Gastrocnemius medialis (tissue), 4 donors: ENCODE measurements around the gene APPBP2. TPM values are rescaled to one million over a fixed set of nuclear protein-coding genes. Genes with fewer than 3 reads are reported as not detected.
"Not testable (repeated sequence)": the region's sequence is repeated elsewhere in the genome, so short reads cannot be mapped to it uniquely, and the experiment has no call there.

Experiments used
- ATAC-seq, 2 donors: fragments of 150-250 bp; one replicate each; pipeline ENCODE4 v1.9.1; 2016
- DNase-seq, 2 donors: peaks; one replicate each; pipeline ENCODE4 v3.0.0-alpha.2; 2019
- H3K27ac ChIP-seq, 4 donors: fragments of 200-600 bp; sonication (generic); 1 replicate in 1 of 4; 2 replicates in 3 of 4; pipeline ENCODE4 v1.5.1; 2016 to 2018; ENCODE audit warnings: mild to moderate bottlenecking in 2 of 4, moderate library complexity in 1 of 4
- H3K27me3 ChIP-seq, 3 donors: fragments of 200-600 bp; sonication (generic) in 2 of 3; 1 replicate in 1 of 3; 2 replicates in 2 of 3; pipeline versions ENCODE4 v1.5.1 to v1.6.0; 2016 to 2019; ENCODE audit warnings: mild to moderate bottlenecking in 1 of 3, moderate library complexity in 1 of 3
- H3K36me3 ChIP-seq, 2 donors: fragments of 200-600 bp; sonication (generic) in 1 of 2; one replicate each; pipeline ENCODE4 v1.5.1; 2017 to 2018
- H3K4me1 ChIP-seq, 2 donors: fragments of 200-600 bp; sonication (generic) in 1 of 2; one replicate each; pipeline ENCODE4 v1.5.1; 2016 to 2017; ENCODE audit warnings: mild to moderate bottlenecking in 2 of 2
- H3K4me3 ChIP-seq, 4 donors: fragments of 200-600 bp; sonication (generic) in 3 of 4; 1 replicate in 1 of 4; 2 replicates in 3 of 4; pipeline ENCODE4 v1.5.1; 2016 to 2019; ENCODE audit warnings: mild to moderate bottlenecking in 2 of 4
- H3K9me3 ChIP-seq, 3 donors: fragments of 200-600 bp; sonication (generic) in 2 of 3; 1 replicate in 1 of 3; 2 replicates in 2 of 3; pipeline ENCODE4 v1.5.1; 2016 to 2019
- CTCF ChIP-seq, 5 experiments: fragments of 450-650 bp in 3 of 5; fragments of 200-600 bp in 2 of 5; sonication (generic) in 2 of 5; IDR thresholded peaks in 4 of 5; conservative IDR thresholded peaks in 1 of 5; 1 replicate in 4 of 5; 2 replicates in 1 of 5; pipeline ENCODE4 v1.5.1; 2016 to 2019; ENCODE audit warnings: antibody characterized with exemption in 5 of 5, mild to moderate bottlenecking in 3 of 5, moderate library complexity in 3 of 5
- POLR2A ChIP-seq, 2 donors: fragments of 450-650 bp; IDR thresholded peaks; one replicate each; pipeline ENCODE4 v1.6.1; 2017; ENCODE audit warnings: antibody characterized with exemption in 2 of 2, mild to moderate bottlenecking in 2 of 2, moderate library complexity in 2 of 2
- in situ Hi-C, 4 donors: fragments of 200-750 bp; cut with MboI; loops; one replicate each; pipeline versions ENCODE4 v1.15.0 to v1.8.0; 2017; ENCODE audit warnings: low sequenced_read_pairs in 4 of 4
- intact Hi-C: fragments of 100-400 bp; cut with DNase I; formaldehyde crosslinking; loops from one replicate; pipeline ENCODE4 v1.15.1; 2023; ENCODE audit warnings: low total_unique reads
- total RNA-seq, 4 donors: library from RNA; depleted of rRNA; stranded (reverse); fragments of >200 nt; gene quantifications; one replicate each; pipeline versions ENCODE4 v1.1.0 to v1.2.3, GENCODE V29; 2016

Gene APPBP2
- total RNA-seq, 4 donors from 2014 or later = 14.2 to 21.8 (median 18.1) TPM

GRCh38 chr17:60495260-60495659 lies 30.8 kb downstream of the APPBP2 start:
- Histone ChIP-seq H3K4me1 (peaks cover 0 to 3% of the 10 kb centered on the region in 2 donors), H3K9me3 (no peaks in the 10 kb centered on the region), H3K4me3 (no peak overlapping the region), H3K27me3 (no peaks in the 10 kb centered on the region), H3K36me3 (peaks cover 0 to 71% of the 10 kb centered on the region in 2 donors), H3K27ac (peak overlapping the region in 1 of 4 donors; percentile 73)
- TF ChIP-seq CTCF (IDR thresholded peaks at IDR 0.05 in 4 of 5, conservative IDR thresholded peaks at IDR 0.05 in 1 of 5) = no peak
- TF ChIP-seq POLR2A (IDR thresholded peaks at IDR 0.05) = no peak
- intact Hi-C loops = no loop called here
- DNase-seq (no peak), ATAC-seq (no peak)
- in situ Hi-C loops = no loop called here

GRCh38 chr17:60493847-60494321 lies 32.2 kb downstream of the APPBP2 start:
- no peak overlapping the region for H3K4me3 ChIP-seq
- DNase-seq = no peak
- H3K9me3 ChIP-seq = no peaks in the 10 kb centered on the region
- H3K4me1 ChIP-seq = peaks cover 0 to 3% of the 10 kb centered on the region in 2 donors
- no peaks in the 10 kb centered on the region for H3K27me3 ChIP-seq
- H3K27ac ChIP-seq = peak overlapping the region; percentile 20 to 73 (median 57)
- peak; percentile 84 to 94 for ATAC-seq
- intact Hi-C loops = no loop called here
- in situ Hi-C loops = no loop called here
- TF ChIP-seq POLR2A (IDR thresholded peaks at IDR 0.05) (no peak), CTCF (IDR thresholded peaks at IDR 0.05 in 4 of 5, conservative IDR thresholded peaks at IDR 0.05 in 1 of 5) (no peak)
- peaks cover 0 to 68% of the 10 kb centered on the region in 2 donors for H3K36me3 ChIP-seq

- Histone ChIP-seq H3K27ac (no peak overlapping the region), H3K4me1 (peaks cover 0 to 3% of the 10 kb centered on the region in 2 donors), H3K27me3 (no peaks in the 10 kb centered on the region), H3K9me3 (no peaks in the 10 kb centered on the region), H3K36me3 (peaks cover 0 to 76% of the 10 kb centered on the region in 2 donors), H3K4me3 (no peak overlapping the region)
- no peak for DNase-seq
- intact Hi-C loops (no loop called here), in situ Hi-C loops (no loop called here)
- ATAC-seq = no peak
- TF ChIP-seq POLR2A (IDR thresholded peaks at IDR 0.05) (no peak), CTCF (IDR thresholded peaks at IDR 0.05 in 4 of 5, conservative IDR thresholded peaks at IDR 0.05 in 1 of 5) (no peak)
Measured at GRCh38 chr17:60491771-60492170, 34.3 kb downstream of the APPBP2 start.

GRCh38 chr17:60490594-60490993 lies 35.4 kb downstream of the APPBP2 start:
- in situ Hi-C loops, ATAC-seq, intact Hi-C loops, DNase-seq, H3K27ac ChIP-seq, H3K4me3 ChIP-seq, H3K27me3 ChIP-seq, H3K9me3 ChIP-seq, H3K4me1 ChIP-seq: not testable (repeated sequence)
- peaks cover 0 to 67% of the 10 kb centered on the region in 2 donors for H3K36me3 ChIP-seq

GRCh38 chr17:60481604-60482003 lies 44.4 kb downstream of the APPBP2 start:
- in situ Hi-C loops (no loop called here), intact Hi-C loops (no loop called here)
- H3K9me3 ChIP-seq = no peaks in the 10 kb centered on the region
- no peak overlapping the region for H3K4me3 ChIP-seq
- no peak overlapping the region for H3K27ac ChIP-seq
- DNase-seq (no peak), ATAC-seq (no peak)
- TF ChIP-seq CTCF (IDR thresholded peaks at IDR 0.05 in 4 of 5, conservative IDR thresholded peaks at IDR 0.05 in 1 of 5) (no peak), POLR2A (IDR thresholded peaks at IDR 0.05) (no peak)
- H3K4me1 ChIP-seq = no peaks in the 10 kb centered on the region
- H3K27me3 ChIP-seq = no peaks in the 10 kb centered on the region
- H3K36me3 ChIP-seq = peaks cover 0 to 7% of the 10 kb centered on the region in 2 donors
